HS-5 (cell line): ENCODE data around the gene IGFBP4.
"Not testable (repeated sequence)": the region's sequence is repeated elsewhere in the genome, so short reads cannot be mapped to it uniquely, and the experiment has no call there.

Source experiments
- DNase-seq: peaks from one replicate; pipeline ENCODE4 v3.0.0-alpha.2; 2012; ENCODE audit warnings: low read depth

IGFBP4 gene

GRCh38 chr17:40443196-40443987 is at the start of gene IGFBP4:
TSS of gene IGFBP4 (plus strand) at chr17:40443450. CDS start at chr17:40443736, 286 bp downstream.
- DNase-seq: no peak

- DNase-seq: no peak
These were observed 44.1 kb upstream of the IGFBP4 start for GRCh38 chr17:40399185-40399584.

- no peak for DNase-seq
These were observed 40.6 kb upstream of the IGFBP4 start for GRCh38 chr17:40402668-40403067.

GRCh38 chr17:40404003-40404402 is 39.2 kb upstream of the IGFBP4 start:
- DNase-seq: no peak

GRCh38 chr17:40407460-40407859 is 35.8 kb upstream of the IGFBP4 start:
- DNase-seq: no peak

- DNase-seq: not testable (repeated sequence)
These were observed 33.7 kb upstream of the IGFBP4 start for GRCh38 chr17:40409540-40409939.

- DNase-seq: no peak
These were observed 33.2 kb upstream of the IGFBP4 start for GRCh38 chr17:40410082-40410481.

GRCh38 chr17:40411821-40412220 is 31.4 kb upstream of the IGFBP4 start:
- no peak for DNase-seq

- DNase-seq: no peak
These were observed 30.4 kb upstream of the IGFBP4 start for GRCh38 chr17:40412880-40413279.

- DNase-seq: not testable (repeated sequence)
These were observed 28.9 kb upstream of the IGFBP4 start for GRCh38 chr17:40414312-40414711.

GRCh38 chr17:40415390-40415789 is 27.9 kb upstream of the IGFBP4 start:
- peak; percentile 22 for DNase-seq

GRCh38 chr17:40416671-40417070 is 26.6 kb upstream of the IGFBP4 start:
- no peak for DNase-seq

GRCh38 chr17:40417258-40417608 is 26.0 kb upstream of the IGFBP4 start:
- DNase-seq: no peak

GRCh38 chr17:40417609-40418427 is 25.4 kb upstream of the IGFBP4 start, which contains the start of gene TOP2A:
TSS of gene TOP2A (minus strand) at chr17:40417896. CDS start at chr17:40417791, 105 bp downstream.
- peak; percentile 100 for DNase-seq

- no peak for DNase-seq
These were observed 24.9 kb upstream of the IGFBP4 start for GRCh38 chr17:40418428-40418706.

GRCh38 chr17:40419559-40420331 is 23.5 kb upstream of the IGFBP4 start:
- no peak for DNase-seq

- no peak for DNase-seq
These were observed 20.1 kb upstream of the IGFBP4 start for GRCh38 chr17:40422990-40423633.

- DNase-seq: no peak
These were observed 17.5 kb upstream of the IGFBP4 start for GRCh38 chr17:40425741-40426140.

- no peak for DNase-seq
These were observed 16.2 kb upstream of the IGFBP4 start for GRCh38 chr17:40427002-40427491.

GRCh38 chr17:40430272-40431230 is 12.7 kb upstream of the IGFBP4 start:
- no peak for DNase-seq

GRCh38 chr17:40431231-40431602 is 12.0 kb upstream of the IGFBP4 start:
- no peak for DNase-seq
